Neural cell (in vitro differentiated cells): ENCODE measurements around the gene NTF3. TPM values are rescaled to one million over a fixed set of nuclear protein-coding genes. Genes with fewer than 3 reads are reported as not detected.

Source experiments
- H2AFZ ChIP-seq: fragments of 200-600, 300-800 bp; sonication (generic), shearing (Covaris generic); 2 replicates; pipeline ENCODE4 v1.6.0; 2014; ENCODE audit warnings: low read depth, mild to moderate bottlenecking, antibody characterized with exemption, low read length, moderate library complexity
- H3F3A ChIP-seq: fragments of 200-600 bp; shearing (Covaris generic); 2 replicates; pipeline ENCODE4 v1.6.1; 2016; ENCODE audit warnings: mild to moderate bottlenecking, moderate library complexity, mixed read lengths, antibody characterized with exemption, low read length; ENCODE audit not compliant: insufficient read depth, poor library complexity, severe bottlenecking
- H3K27ac ChIP-seq: fragments of 200-600, 300-800 bp; sonication (generic), shearing (Covaris generic); 2 replicates; pipeline ENCODE4 v1.5.1; 2014; ENCODE audit warnings: mild to moderate bottlenecking, low read length, moderate library complexity
- H3K27me3 ChIP-seq: fragments of 300-800, 200-600 bp; sonication (generic), shearing (Covaris generic); 2 replicates; pipeline ENCODE4 v1.6.0; 2014; ENCODE audit warnings: mild to moderate bottlenecking, low read depth, low read length, moderate library complexity; ENCODE audit not compliant: insufficient read depth
- H3K36me3 ChIP-seq: fragments of 300-800, 200-600 bp; sonication (generic), shearing (Covaris generic); 2 replicates; pipeline ENCODE4 v1.5.1; 2014; ENCODE audit warnings: mild to moderate bottlenecking, antibody characterized with exemption, low read length, moderate library complexity; ENCODE audit not compliant: insufficient read depth
- H3K4me2 ChIP-seq: fragments of 300-800, 200-600 bp; sonication (generic), shearing (Covaris generic); 2 replicates; pipeline ENCODE4 v1.6.0; 2014; ENCODE audit warnings: mild to moderate bottlenecking, low read length
- H3K4me3 ChIP-seq: fragments of 300-800, 200-600 bp; sonication (generic), shearing (Covaris generic); 2 replicates; pipeline ENCODE4 v1.5.1; 2014; ENCODE audit warnings: mild to moderate bottlenecking, low read length, moderate library complexity
- H3K79me2 ChIP-seq: fragments of 200-600 bp; shearing (Covaris generic); replicated peaks from 2 replicates; pipeline ENCODE4 v1.6.0; 2014; ENCODE audit warnings: mild to moderate bottlenecking, low read length, moderate library complexity; ENCODE audit not compliant: insufficient read depth
- H3K9ac ChIP-seq: fragments of 300-800, 200-600 bp; sonication (generic), shearing (Covaris generic); 2 replicates; pipeline ENCODE4 v1.6.1; 2016; ENCODE audit warnings: mild to moderate bottlenecking, low read length, mixed read lengths
- H3K9me2 ChIP-seq: fragments of 200-600 bp; shearing (Covaris generic); 2 replicates; pipeline ENCODE4 v1.6.1; 2016; ENCODE audit warnings: mild to moderate bottlenecking, low read length, mixed read lengths; ENCODE audit not compliant: insufficient read depth
- H3K9me3 ChIP-seq: fragments of 200-600, 300-800 bp; sonication (generic), shearing (Covaris generic); 2 replicates; pipeline ENCODE4 v1.6.1; 2016; ENCODE audit warnings: mild to moderate bottlenecking, mixed run types, low read length, moderate library complexity, mixed read lengths
- H4K20me1 ChIP-seq: fragments of 200-600 bp; shearing (Covaris generic); 2 replicates; pipeline ENCODE4 v1.6.1; 2016; ENCODE audit warnings: mild to moderate bottlenecking, mixed run types; ENCODE audit not compliant: insufficient read depth
- CTCF ChIP-seq: fragments of 450-650 bp; IDR thresholded peaks from 2 replicates; pipeline ENCODE4 v1.5.1; 2014; ENCODE audit warnings: antibody characterized with exemption, mild to moderate bottlenecking, moderate library complexity; ENCODE audit not compliant: poor library complexity, severe bottlenecking
- EP300 ChIP-seq: fragments of 450-650 bp; conservative IDR thresholded peaks from 2 replicates; pipeline ENCODE4 v1.6.1; 2014; ENCODE audit warnings: antibody characterized with exemption, mild to moderate bottlenecking, moderate library complexity; ENCODE audit not compliant: poor library complexity, severe bottlenecking
- EZH2 ChIP-seq: fragments of 200-600, 300-800 bp; shearing (Covaris generic), sonication (generic); IDR thresholded peaks from 2 replicates; pipeline ENCODE4 v1.6.1; 2014; ENCODE audit warnings: antibody characterized with exemption, low read length, borderline replicate concordance, mild to moderate bottlenecking; ENCODE audit not compliant: insufficient read depth, poor library complexity, severe bottlenecking
- MXI1 ChIP-seq: fragments of 450-650 bp; conservative IDR thresholded peaks from 2 replicates; pipeline ENCODE4 v1.6.1; 2014; ENCODE audit warnings: antibody characterized with exemption, mild to moderate bottlenecking; ENCODE audit not compliant: poor library complexity, severe bottlenecking
- POLR2AphosphoS5 ChIP-seq: IDR thresholded peaks from 2 replicates; pipeline ENCODE4 v1.6.1; 2012
- RAD21 ChIP-seq: fragments of 450-650 bp; conservative IDR thresholded peaks from 2 replicates; pipeline ENCODE4 v1.6.1; 2014; ENCODE audit warnings: antibody characterized with exemption, mild to moderate bottlenecking, moderate library complexity
- REST ChIP-seq: IDR thresholded peaks from 2 replicates; pipeline ENCODE4 v1.6.1; 2012; ENCODE audit warnings: borderline replicate concordance
- SMC3 ChIP-seq: fragments of 450-650 bp; conservative IDR thresholded peaks from 2 replicates; pipeline ENCODE4 v1.6.1; 2014; ENCODE audit warnings: antibody characterized with exemption, mild to moderate bottlenecking, moderate library complexity; ENCODE audit not compliant: poor library complexity
- TAF1 ChIP-seq: IDR thresholded peaks from 2 replicates; pipeline ENCODE4 v1.6.1; 2012; ENCODE audit warnings: low read depth
- polyA plus RNA-seq: library from polyadenylated mRNA; depleted of rRNA; stranded (reverse); fragments of >200 nt; gene quantifications from 2 replicates; pipeline ENCODE4 v1.2.3, GENCODE V29; 2014

The NTF3 gene
- polyA plus RNA-seq, 1 donor from 2014 or later = not detected

- H3K9ac ChIP-seq = no peak overlapping the region
- H3F3A ChIP-seq = no peaks in the 10 kb centered on the region
- no peak for TF ChIP-seq TAF1
- TF ChIP-seq REST = no peak
- no peak for TF ChIP-seq POLR2AphosphoS5
- no peak for TF ChIP-seq EZH2
- TF ChIP-seq CTCF = no peak
- no peak for TF ChIP-seq MXI1
- no peak for TF ChIP-seq RAD21
- no peak for TF ChIP-seq SMC3
- no peak for TF ChIP-seq EP300
- H4K20me1 ChIP-seq = no peaks in the 10 kb centered on the region
- no peaks in the 10 kb centered on the region for H3K27me3 ChIP-seq
- H3K79me2 ChIP-seq = no peaks in the 10 kb centered on the region
- no peaks in the 10 kb centered on the region for H3K9me3 ChIP-seq
- no peak overlapping the region for H3K27ac ChIP-seq
- no peaks in the 10 kb centered on the region for H3K36me3 ChIP-seq
- no peak overlapping the region for H2AFZ ChIP-seq
- no peak overlapping the region for H3K4me3 ChIP-seq
- H3K9me2 ChIP-seq = no peaks in the 10 kb centered on the region
- H3K4me2 ChIP-seq = no peak overlapping the region
These were observed 19.3 kb downstream of the NTF3 start for GRCh38 chr12:5451251-5451650.

GRCh38 chr12:5452569-5452968 is 20.7 kb downstream of the NTF3 start:
- H3K9me2 ChIP-seq = no peaks in the 10 kb centered on the region
- no peak overlapping the region for H3K4me2 ChIP-seq
- H3K9me3 ChIP-seq = no peaks in the 10 kb centered on the region
- no peak for TF ChIP-seq POLR2AphosphoS5
- TF ChIP-seq MXI1 = no peak
- no peak for TF ChIP-seq TAF1
- TF ChIP-seq CTCF = no peak
- no peak for TF ChIP-seq SMC3
- TF ChIP-seq RAD21 = no peak
- TF ChIP-seq EZH2 = no peak
- no peak for TF ChIP-seq REST
- TF ChIP-seq EP300 = no peak
- H3K27me3 ChIP-seq = no peaks in the 10 kb centered on the region
- H2AFZ ChIP-seq = no peak overlapping the region
- H3F3A ChIP-seq = no peaks in the 10 kb centered on the region
- no peak overlapping the region for H3K9ac ChIP-seq
- no peaks in the 10 kb centered on the region for H4K20me1 ChIP-seq
- no peak overlapping the region for H3K4me3 ChIP-seq
- no peak overlapping the region for H3K27ac ChIP-seq
- no peaks in the 10 kb centered on the region for H3K36me3 ChIP-seq
- no peaks in the 10 kb centered on the region for H3K79me2 ChIP-seq
